GM21381 (cell line): ENCODE measurements around the gene EPOP.

Experiments
- ATAC-seq: cut with Tn5 transposase; IDR thresholded peaks from one replicate; pipeline ENCODE4 v1.9.1; 2021; ENCODE audit warnings: mild to moderate bottlenecking, moderate library complexity; ENCODE audit not compliant: unreplicated experiment

The EPOP gene

GRCh38 chr17:38676706-38677504 is 2.1 kb upstream of the EPOP start:
- peak; percentile 42 for ATAC-seq

GRCh38 chr17:38674014-38674748 is 576 bp downstream of the EPOP start:
- ATAC-seq: peak; percentile 9

GRCh38 chr17:38673707-38674013 is 1.1 kb downstream of the EPOP start:
- no peak for ATAC-seq

- no peak for ATAC-seq
Measured at GRCh38 chr17:38672788-38673706, 1.7 kb downstream of the EPOP start.

GRCh38 chr17:38671939-38672720 is 2.6 kb downstream of the EPOP start:
- no peak for ATAC-seq

GRCh38 chr17:38669520-38669919 is 5.2 kb downstream of the EPOP start:
- ATAC-seq: no peak

GRCh38 chr17:38667787-38668122 is 7.0 kb downstream of the EPOP start:
- ATAC-seq: no peak

GRCh38 chr17:38667099-38667786 is 7.5 kb downstream of the EPOP start:
- ATAC-seq: no peak

GRCh38 chr17:38663964-38664644 is 10.7 kb downstream of the EPOP start:
- no peak for ATAC-seq

GRCh38 chr17:38663125-38663751 is 11.5 kb downstream of the EPOP start:
- no peak for ATAC-seq

- ATAC-seq: no peak
Measured at GRCh38 chr17:38660097-38661025, 14.4 kb downstream of the EPOP start.

- ATAC-seq: no peak
Measured at GRCh38 chr17:38659415-38659814, 15.3 kb downstream of the EPOP start.

- ATAC-seq: no peak
Measured at GRCh38 chr17:38658741-38659345, 15.9 kb downstream of the EPOP start.

- no peak for ATAC-seq
Measured at GRCh38 chr17:38657824-38658740, 16.7 kb downstream of the EPOP start.

- ATAC-seq: no peak
Measured at GRCh38 chr17:38656959-38657823, 17.6 kb downstream of the EPOP start.
